ENCODE data around the gene TTC6. TPM values are rescaled to one million over a fixed set of nuclear protein-coding genes. Genes with fewer than 3 reads are reported as not detected.

TTC6 gene
- total and polyA plus RNA-seq, 4 donors, result 0.74 to 21.7 (median 3.6) TPM

DNA sequence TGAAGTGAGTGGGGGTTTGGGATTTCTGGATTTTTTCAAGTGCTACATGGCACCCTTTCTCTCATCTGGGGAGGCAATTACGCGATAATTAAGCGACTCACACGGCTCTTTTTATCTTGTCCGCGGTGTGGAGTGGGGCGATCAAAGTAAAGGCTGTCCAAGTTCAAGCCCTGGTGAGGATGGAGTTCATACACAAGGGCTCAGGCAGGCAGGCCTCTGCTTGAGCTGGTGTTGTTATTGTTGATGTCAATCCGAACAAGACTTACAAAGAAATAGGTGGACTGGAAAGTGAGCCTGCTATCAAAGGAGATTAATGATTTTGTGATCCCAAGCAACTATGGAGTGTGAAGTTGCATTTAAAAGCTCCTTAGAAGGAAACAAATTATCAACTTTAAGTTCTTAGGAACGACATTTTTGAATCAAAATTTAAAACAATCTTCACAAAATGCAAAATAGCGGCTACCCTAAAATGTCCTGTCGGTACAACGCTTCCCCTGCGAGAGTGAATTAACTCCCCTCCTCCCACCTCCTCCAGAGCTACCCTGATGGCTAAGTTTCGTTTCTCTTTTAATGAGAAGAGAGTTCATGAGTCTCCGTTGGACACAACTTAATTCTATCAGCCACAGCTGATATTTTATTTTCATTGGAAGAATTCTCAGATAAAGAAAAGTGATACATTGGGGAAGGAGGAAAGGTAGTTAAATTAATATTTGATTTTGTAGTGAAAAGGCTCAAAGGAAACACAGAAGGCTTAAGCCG is 6.3 kb upstream of the TTC6 start:
- DNase-seq (ENCODE audit: low spot score), result no peak
- 3% methylated on average over 16 of the region's 16 CpGs for WGBS
- Histone ChIP-seq H3K4me3 (ENCODE audit: low read depth in 1 of 3, low read length in 3 of 3) (peak overlapping the region; percentile 55 to 71 (median 56)), H3K27ac (ENCODE audit: low read depth in 1 of 2, low read length in 2 of 2) (peak overlapping the region; percentile 76 to 86), H3K9ac (ENCODE audit: low read depth in 1 of 2, low read length in 2 of 2) (peak overlapping the region; percentile 20 to 93), H3K9me3 (ENCODE audit: control insufficient read depth in 4 of 4, low read length in 3 of 4) (no peaks in the 10 kb centered on the region), H3K36me3 (ENCODE audit: control insufficient read depth in 4 of 4, insufficient read depth in 3 of 4, low read depth in 1 of 4, low read length in 3 of 4) (peaks cover 0 to 1% (median 0%) of the 10 kb centered on the region in 4 donors), H3K27me3 (ENCODE audit: control insufficient read depth in 4 of 4, insufficient read depth in 4 of 4, low read length in 3 of 4) (no peaks in the 10 kb centered on the region), H3K4me1 (ENCODE audit: control insufficient read depth in 4 of 4, insufficient read depth in 4 of 4, low read length in 3 of 4) (peaks cover 0 to 6% (median 2%) of the 10 kb centered on the region in 4 donors)
- TF ChIP-seq, protein P1, sequence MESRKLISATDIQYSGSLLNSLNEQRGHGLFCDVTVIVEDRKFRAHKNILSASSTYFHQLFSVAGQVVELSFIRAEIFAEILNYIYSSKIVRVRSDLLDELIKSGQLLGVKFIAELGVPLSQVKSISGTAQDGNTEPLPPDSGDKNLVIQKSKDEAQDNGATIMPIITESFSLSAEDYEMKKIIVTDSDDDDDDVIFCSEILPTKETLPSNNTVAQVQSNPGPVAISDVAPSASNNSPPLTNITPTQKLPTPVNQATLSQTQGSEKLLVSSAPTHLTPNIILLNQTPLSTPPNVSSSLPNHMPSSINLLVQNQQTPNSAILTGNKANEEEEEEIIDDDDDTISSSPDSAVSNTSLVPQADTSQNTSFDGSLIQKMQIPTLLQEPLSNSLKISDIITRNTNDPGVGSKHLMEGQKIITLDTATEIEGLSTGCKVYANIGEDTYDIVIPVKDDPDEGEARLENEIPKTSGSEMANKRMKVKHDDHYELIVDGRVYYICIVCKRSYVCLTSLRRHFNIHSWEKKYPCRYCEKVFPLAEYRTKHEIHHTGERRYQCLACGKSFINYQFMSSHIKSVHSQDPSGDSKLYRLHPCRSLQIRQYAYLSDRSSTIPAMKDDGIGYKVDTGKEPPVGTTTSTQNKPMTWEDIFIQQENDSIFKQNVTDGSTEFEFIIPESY (IDR thresholded peaks at IDR 0.05), result no peak
- TF ChIP-seq JUND (IDR thresholded peaks at IDR 0.05) (no peak), RXRA (IDR thresholded peaks at IDR 0.05) (peak in 1 of 2 donors; percentile 25), HNF4G (IDR thresholded peaks at IDR 0.05) (no peak), SP1 (IDR thresholded peaks at IDR 0.05) (no peak), RAD21 (IDR thresholded peaks at IDR 0.05) (peak in 1 of 2 donors; percentile 7), HNF4A (conservative IDR thresholded peaks at IDR 0.05) (no peak)
- TF ChIP-seq, protein P2, sequence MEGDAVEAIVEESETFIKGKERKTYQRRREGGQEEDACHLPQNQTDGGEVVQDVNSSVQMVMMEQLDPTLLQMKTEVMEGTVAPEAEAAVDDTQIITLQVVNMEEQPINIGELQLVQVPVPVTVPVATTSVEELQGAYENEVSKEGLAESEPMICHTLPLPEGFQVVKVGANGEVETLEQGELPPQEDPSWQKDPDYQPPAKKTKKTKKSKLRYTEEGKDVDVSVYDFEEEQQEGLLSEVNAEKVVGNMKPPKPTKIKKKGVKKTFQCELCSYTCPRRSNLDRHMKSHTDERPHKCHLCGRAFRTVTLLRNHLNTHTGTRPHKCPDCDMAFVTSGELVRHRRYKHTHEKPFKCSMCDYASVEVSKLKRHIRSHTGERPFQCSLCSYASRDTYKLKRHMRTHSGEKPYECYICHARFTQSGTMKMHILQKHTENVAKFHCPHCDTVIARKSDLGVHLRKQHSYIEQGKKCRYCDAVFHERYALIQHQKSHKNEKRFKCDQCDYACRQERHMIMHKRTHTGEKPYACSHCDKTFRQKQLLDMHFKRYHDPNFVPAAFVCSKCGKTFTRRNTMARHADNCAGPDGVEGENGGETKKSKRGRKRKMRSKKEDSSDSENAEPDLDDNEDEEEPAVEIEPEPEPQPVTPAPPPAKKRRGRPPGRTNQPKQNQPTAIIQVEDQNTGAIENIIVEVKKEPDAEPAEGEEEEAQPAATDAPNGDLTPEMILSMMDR (IDR thresholded peaks at IDR 0.05; ENCODE audit: low read depth, low read length, missing input control), result no peak
- TF ChIP-seq, protein P3, sequence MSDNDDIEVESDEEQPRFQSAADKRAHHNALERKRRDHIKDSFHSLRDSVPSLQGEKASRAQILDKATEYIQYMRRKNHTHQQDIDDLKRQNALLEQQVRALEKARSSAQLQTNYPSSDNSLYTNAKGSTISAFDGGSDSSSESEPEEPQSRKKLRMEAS (IDR thresholded peaks at IDR 0.05), result no peak
- TF ChIP-seq, protein P4, sequence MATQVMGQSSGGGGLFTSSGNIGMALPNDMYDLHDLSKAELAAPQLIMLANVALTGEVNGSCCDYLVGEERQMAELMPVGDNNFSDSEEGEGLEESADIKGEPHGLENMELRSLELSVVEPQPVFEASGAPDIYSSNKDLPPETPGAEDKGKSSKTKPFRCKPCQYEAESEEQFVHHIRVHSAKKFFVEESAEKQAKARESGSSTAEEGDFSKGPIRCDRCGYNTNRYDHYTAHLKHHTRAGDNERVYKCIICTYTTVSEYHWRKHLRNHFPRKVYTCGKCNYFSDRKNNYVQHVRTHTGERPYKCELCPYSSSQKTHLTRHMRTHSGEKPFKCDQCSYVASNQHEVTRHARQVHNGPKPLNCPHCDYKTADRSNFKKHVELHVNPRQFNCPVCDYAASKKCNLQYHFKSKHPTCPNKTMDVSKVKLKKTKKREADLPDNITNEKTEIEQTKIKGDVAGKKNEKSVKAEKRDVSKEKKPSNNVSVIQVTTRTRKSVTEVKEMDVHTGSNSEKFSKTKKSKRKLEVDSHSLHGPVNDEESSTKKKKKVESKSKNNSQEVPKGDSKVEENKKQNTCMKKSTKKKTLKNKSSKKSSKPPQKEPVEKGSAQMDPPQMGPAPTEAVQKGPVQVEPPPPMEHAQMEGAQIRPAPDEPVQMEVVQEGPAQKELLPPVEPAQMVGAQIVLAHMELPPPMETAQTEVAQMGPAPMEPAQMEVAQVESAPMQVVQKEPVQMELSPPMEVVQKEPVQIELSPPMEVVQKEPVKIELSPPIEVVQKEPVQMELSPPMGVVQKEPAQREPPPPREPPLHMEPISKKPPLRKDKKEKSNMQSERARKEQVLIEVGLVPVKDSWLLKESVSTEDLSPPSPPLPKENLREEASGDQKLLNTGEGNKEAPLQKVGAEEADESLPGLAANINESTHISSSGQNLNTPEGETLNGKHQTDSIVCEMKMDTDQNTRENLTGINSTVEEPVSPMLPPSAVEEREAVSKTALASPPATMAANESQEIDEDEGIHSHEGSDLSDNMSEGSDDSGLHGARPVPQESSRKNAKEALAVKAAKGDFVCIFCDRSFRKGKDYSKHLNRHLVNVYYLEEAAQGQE (IDR thresholded peaks at IDR 0.05), result no peak

DNA sequence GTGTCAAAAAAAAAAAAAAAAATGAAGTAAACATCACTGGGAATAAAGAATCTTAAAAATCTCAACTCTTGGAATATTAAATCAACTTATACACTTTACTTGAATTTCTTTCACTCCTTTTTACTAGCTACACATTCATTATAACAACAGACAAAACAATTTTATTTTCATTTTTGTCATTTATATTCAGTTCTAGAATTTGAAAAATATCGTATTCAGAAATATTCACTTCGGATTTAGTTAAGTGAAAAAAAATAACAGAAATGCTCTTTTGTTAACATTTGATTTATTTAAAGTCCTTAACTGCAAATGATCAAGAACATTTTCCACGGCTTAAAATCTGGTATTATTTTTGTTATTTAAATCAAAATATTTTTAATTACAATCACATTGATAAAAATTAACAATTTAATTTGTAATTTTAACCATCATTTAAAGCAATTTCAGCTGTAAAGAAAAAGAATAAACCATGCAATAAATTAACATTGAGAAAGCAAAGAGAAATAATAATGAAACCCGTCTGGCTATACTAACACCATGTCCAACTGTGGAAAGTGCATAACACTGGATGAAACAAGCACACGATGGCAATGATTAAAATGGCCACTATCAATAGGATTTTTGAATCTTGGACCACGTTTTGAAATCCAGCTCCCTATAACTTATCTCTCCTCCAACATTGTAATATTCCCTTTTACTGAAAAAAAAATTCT is 5.6 kb upstream of the TTC6 start:
- peak overlapping the region; percentile 56 to 92 (median 71) for H3K4me3 ChIP-seq (ENCODE audit: low read depth in 1 of 3, low read length in 3 of 3)
- H3K9ac ChIP-seq (ENCODE audit: low read depth in 1 of 2, low read length in 2 of 2), result peak overlapping the region; percentile 20 to 93
- H3K27ac ChIP-seq (ENCODE audit: low read depth in 1 of 2, low read length in 2 of 2), result peak overlapping the region; percentile 87 to 94
- TF ChIP-seq, protein P3 (IDR thresholded peaks at IDR 0.05), result no peak
- no peak for TF ChIP-seq GABPA (IDR thresholded peaks at IDR 0.05 in 1 of 2, conservative IDR thresholded peaks at IDR 0.05 in 1 of 2)
- TF ChIP-seq RAD21 (IDR thresholded peaks at IDR 0.05), result peak in 1 of 2 donors; percentile 11
- no peak for TF ChIP-seq NR2F2 (IDR thresholded peaks at IDR 0.05)
- no peak for TF ChIP-seq RXRA (IDR thresholded peaks at IDR 0.05)
- TF ChIP-seq, protein P4 (IDR thresholded peaks at IDR 0.05), result no peak
- no peak for TF ChIP-seq HNF4G (IDR thresholded peaks at IDR 0.05)
- no peak for TF ChIP-seq HNF4A (conservative IDR thresholded peaks at IDR 0.05)
- no peak for TF ChIP-seq EGR1 (IDR thresholded peaks at IDR 0.05; ENCODE audit: low read depth in 2 of 2)
- no peak for TF ChIP-seq FOXA1 (IDR thresholded peaks at IDR 0.05)
- TF ChIP-seq, protein P1 (IDR thresholded peaks at IDR 0.05), result no peak

More for the DNA sequence above, 5.6 kb upstream of the TTC6 start:
- 5% methylated on average over 6 of the region's 6 CpGs for WGBS
- peaks cover 0 to 2% (median under 1%) of the 10 kb centered on the region in 4 donors for H3K4me1 ChIP-seq (ENCODE audit: control insufficient read depth in 4 of 4, insufficient read depth in 4 of 4, low read length in 3 of 4)
- H3K9me3 ChIP-seq (ENCODE audit: control insufficient read depth in 4 of 4, low read length in 3 of 4), result no peaks in the 10 kb centered on the region
- H3K36me3 ChIP-seq (ENCODE audit: control insufficient read depth in 4 of 4, insufficient read depth in 3 of 4, low read depth in 1 of 4, low read length in 3 of 4), result peaks cover 0 to 1% (median 0%) of the 10 kb centered on the region in 4 donors
- DNase-seq (ENCODE audit: low spot score), result no peak
- no peaks in the 10 kb centered on the region for H3K27me3 ChIP-seq (ENCODE audit: control insufficient read depth in 4 of 4, insufficient read depth in 4 of 4, low read length in 3 of 4)

Measured in liver (tissue), 9 donors.